MM.1S (cell line): ENCODE measurements around the gene GJA9.

ENCODE experiments used
- EZH2 ChIP-seq: fragments of 300-600 bp; sonication (generic); optimal IDR thresholded peaks from 2 replicates; pipeline ENCODE3; 2017; ENCODE audit warnings: low read depth, mild to moderate bottlenecking, antibody characterized with exemption, low read length, mixed read lengths
- TF ChIP-seq, protein P1 (sequence below): fragments of 300-600 bp; sonication (generic); IDR thresholded peaks from 2 replicates; pipeline ENCODE4 v1.5.1; 2016; ENCODE audit warnings: antibody characterized with exemption, low read length, mixed read lengths

DNA sequence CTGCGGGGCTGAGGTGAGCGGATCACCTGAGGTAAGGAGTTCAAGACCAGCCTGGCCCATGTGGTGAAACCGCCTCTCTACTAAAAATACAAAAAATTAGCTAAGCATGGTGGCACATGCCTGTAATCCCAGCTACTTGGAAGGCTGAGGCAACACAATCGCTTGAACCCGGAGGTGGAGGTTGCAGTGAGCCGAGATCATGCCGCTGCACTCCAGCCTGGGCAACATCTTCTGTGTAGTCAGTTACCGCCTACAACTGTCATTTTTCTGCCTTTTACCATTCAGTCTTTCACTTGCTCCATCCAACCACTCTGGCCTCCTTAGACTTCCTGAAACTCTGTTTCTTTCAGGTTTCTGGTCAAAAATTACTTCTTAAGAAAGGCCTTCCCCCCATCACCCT lies 10.4 kb downstream of the GJA9 start:
- TF ChIP-seq, protein P1, sequence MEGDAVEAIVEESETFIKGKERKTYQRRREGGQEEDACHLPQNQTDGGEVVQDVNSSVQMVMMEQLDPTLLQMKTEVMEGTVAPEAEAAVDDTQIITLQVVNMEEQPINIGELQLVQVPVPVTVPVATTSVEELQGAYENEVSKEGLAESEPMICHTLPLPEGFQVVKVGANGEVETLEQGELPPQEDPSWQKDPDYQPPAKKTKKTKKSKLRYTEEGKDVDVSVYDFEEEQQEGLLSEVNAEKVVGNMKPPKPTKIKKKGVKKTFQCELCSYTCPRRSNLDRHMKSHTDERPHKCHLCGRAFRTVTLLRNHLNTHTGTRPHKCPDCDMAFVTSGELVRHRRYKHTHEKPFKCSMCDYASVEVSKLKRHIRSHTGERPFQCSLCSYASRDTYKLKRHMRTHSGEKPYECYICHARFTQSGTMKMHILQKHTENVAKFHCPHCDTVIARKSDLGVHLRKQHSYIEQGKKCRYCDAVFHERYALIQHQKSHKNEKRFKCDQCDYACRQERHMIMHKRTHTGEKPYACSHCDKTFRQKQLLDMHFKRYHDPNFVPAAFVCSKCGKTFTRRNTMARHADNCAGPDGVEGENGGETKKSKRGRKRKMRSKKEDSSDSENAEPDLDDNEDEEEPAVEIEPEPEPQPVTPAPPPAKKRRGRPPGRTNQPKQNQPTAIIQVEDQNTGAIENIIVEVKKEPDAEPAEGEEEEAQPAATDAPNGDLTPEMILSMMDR = no peak
- no peak for TF ChIP-seq EZH2
